Suppressor macrophage treated with lipopolysaccharide for 4 hours (primary cell): ENCODE results near the gene RDH16.
A peak's percentile ranks its signal among the peaks of the same experiment; 100 is the strongest.

ENCODE experiments used
- DNase-seq: peaks from one replicate; pipeline ENCODE4 v3.0.0-alpha.2; 2020

RDH16 gene, protein sequence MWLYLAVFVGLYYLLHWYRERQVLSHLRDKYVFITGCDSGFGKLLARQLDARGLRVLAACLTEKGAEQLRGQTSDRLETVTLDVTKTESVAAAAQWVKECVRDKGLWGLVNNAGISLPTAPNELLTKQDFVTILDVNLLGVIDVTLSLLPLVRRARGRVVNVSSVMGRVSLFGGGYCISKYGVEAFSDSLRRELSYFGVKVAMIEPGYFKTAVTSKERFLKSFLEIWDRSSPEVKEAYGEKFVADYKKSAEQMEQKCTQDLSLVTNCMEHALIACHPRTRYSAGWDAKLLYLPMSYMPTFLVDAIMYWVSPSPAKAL

DNA sequence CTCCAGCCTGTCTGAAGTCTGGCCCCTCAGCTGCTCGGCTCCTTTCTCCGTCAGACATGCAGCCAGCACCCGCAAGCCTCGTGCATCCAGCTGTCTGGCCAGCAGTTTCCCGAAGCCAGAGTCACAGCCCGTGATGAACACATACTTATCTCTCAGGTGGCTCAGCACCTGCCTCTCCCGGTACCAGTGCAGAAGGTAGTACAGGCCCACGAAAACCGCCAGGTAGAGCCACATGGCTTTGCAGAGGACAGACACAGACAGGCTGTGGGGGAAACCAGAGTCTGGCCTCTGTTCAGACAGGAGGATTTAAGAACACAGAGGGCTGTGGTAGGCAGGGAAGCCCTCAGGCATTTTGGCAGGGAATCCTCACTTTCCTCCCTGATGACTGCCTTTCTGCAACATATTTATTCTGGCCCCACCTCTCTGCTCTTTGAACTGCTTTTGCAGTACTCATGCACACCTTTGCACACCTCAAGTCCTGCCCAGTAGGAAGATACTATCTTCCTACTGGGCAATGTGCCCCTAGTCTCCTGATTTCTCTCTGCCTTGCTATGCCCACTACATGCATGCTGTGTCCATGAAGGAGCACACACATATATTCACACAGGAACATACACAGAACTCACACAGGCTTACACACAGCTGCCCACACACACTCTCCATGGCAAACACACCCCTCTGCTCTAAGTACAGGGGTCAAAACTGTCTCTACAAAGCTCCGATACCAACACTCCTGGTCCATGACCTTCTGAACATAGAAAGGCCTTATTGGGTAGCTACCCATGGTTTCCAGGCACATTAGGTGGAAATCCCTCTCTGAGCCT lies at the start of gene RDH16:
Gene RDH16, minus strand, starts transcription at position 380 of the 824 bp plus-strand sequence. Its CDS starts 146 bp downstream, at position 234.
- no peak for DNase-seq

DNA sequence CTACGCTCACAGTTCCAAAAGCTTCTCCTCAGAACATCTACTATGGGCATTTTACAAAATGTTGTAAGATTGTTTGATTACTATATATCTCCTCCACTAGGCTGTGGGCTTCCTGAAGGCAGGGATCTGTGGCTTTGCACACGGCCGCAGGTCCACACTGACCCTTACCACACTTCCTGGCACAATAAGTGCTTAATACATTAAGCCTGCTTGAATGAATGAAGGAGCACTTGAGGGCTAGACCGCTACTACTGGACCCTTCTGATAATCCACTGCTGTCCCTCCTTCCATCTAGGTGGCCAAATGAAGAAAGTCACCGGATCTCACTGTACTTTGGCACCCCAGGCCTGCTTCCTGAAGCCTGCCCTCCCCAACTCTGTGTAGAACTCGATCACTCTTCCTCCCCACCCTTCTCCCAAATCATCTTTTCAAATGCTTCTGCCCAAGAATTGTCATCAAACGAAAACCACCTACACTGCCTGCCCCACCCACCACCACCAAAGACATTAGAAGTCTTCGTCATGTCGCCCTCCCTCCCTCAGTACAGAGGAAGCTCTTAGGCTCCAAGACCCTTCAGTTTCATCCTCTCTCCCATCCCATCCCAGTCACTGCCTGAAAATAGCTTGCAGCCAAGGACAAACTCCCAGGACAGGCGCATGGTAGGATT lies 49.5 kb upstream of the RDH16 start:
- no peak for DNase-seq

DNA sequence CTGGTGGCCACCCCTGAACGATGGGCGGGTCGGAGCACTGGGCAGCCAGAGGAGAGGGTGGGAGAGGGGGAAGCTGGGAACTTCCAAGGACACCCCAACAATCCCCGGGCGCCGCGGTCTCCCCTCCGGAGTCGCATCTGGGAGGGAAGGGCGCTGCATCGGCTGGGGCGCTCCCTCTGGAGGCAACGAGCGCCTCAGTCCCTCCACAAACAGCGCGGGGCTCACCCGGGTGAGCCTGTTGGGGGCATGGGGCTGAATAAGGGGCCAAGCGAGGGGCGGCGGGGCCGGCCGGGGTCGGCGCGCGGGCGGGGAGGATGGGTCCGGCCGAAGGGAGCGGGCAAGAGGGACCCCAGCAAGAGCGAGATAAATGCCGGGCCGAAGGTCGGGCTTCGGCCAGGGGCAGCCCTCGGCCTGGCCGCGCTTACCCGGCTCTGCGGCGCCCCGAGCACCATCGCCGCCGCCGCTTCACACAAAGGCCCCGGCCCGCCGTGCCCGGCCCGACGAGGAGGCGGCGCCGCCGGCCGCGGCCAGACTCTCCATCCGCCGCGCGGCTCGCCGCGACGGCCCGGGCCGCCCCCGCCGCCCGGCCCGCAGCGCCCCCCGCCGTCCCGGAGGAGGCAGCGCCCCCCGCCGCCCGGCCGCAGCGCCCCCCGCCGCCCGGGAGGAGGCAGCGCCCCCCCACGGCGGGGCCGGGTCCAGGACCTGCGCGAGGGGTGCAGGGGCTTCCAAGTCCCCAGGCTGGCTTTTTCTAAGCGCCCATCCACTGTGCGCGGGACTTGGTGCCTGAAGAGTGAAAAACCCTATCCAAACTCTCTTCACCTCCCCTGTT lies 48.8 kb upstream of the RDH16 start, which contains the start of gene ZBTB39:
Gene ZBTB39, minus strand, starts transcription at position 567 of the 829 bp plus-strand sequence. CDS start 1,629 bp downstream, outside the sequence.
- peak; percentile 87 for DNase-seq

DNA sequence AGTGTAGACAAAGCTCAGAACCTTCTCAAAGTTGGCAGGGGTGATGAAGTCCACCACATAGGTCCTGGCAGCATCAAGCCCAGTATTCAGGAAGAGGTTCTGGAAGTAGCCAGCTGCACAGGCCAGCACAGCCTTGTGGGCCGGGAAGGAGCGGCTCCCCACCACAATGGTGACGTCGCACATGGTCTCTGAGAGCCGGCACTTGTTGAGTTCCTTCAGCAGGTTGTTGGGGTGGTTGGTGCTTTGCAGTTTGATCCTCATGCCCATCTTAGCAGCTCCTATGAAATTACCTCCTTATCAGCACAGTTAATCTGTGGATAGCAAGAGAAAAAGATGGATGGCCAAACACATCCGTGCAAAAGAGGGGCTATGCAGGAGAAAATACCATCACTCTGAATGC lies 47.2 kb upstream of the RDH16 start:
- no peak for DNase-seq

DNA sequence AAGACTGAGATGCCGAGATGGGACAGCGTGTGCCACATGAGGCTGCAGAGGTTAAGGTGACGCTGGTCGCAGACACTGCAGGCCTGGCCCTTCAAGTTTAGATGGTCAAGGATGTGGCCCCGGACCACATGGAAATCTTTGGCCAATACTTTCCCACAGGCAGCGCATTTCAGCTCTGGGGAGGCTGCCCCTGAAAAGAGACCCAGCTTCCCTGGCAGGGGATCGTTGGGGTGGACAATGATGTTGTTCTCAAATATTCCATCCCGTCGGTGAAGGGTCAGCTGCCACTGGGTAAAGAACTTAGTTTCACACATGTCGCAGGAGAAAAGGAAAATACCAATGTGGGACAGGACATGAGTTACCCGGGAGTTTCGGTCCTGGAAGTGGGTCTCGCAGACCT lies 46.0 kb upstream of the RDH16 start:
- DNase-seq = no peak

DNA sequence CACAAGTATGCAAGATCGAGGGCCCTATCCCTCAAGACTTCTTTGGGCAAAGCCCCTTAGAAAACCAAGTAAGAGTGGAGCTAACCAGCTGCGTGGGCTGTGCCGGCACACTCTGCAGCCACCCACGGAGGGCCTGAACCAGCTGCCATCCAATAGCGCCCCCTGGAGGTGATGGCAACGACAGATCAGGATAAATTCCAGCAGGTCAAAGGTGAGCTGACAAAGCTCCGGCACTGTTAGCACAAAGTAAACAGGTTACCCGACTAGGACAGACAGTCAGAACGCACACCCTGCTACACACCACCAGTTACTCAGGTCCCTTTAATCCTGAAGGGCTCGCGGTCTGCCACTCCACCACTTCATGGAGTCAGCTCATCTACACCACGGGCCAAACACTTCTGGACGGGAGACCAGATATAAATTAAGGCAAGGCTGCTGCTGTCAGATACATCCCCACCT lies 44.1 kb upstream of the RDH16 start:
- DNase-seq = peak; percentile 72

DNA sequence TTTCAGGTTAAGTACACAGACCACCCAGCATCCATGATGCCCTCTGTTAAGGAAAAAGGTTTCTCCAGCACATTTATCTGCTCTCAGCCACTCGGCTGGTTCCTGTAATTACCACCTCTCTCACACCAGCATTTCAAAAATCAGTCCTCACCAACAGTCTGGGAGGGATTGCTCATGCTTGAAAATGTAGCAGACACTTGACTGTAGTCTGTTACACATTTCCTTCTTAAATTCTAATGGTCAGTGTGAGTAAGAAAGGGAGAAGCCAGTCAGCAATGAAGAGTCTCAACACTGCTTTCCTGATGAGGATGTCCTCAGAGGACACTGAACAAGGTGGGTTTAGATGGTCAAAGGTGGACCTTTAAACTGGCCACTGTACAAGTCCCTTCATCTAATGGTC lies 43.0 kb upstream of the RDH16 start:
- DNase-seq = no peak

DNA sequence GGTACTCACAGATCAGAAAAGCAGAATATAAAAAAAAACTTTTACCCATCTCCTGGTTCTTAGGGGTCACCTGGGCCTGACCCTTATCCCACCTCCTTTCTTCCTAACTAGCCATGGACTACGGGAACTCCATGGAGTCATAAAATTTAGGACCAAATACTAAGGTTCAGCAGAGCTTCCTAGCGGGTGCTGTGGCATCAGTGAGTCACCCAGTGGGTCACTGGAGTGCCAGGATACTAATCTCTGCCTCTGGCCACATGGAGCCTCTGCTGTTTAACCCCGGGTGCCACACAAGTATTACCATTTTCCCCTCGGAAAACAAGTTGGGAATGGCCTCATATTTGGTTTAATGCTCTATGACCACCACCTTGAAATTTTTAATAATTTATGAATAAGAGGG lies 42.0 kb upstream of the RDH16 start:
- DNase-seq = no peak

DNA sequence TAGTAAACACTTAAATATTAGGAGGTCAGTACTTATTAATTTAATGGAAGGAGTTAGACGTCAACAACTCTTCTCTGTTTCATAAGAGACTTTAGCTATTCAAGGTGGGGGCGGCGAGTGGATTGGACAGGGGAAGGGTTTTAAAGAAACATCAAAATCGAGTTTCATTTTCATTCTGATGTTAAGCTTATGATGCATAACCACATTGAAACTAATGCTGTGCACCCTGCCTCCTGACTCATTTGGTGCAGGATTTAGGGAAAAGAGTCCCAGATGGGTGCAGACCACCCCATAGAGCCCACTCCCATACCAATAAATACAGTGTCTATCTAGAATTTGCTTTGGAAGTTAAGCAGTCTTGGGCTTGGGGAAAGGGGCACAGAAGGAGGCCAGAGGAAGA lies 41.6 kb upstream of the RDH16 start:
- DNase-seq = peak; percentile 80

DNA sequence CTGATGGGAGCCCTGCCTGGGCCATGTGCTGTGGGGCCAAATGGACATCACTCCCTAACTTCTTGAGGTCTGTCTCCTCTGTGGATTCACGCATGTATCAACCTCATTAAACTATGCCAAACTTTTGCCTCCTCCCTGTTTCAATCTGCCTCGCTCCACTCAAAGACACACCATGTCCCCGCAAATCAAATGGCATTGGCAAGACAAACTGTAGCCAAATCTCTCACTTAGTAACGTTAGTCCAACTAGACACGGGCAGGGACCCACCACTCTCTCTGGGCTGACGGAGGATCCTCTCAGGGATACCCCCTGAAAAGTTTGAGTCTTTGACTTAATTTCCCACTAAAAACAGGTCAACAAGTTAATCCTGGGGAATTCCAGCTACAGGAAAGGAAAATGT lies 40.9 kb upstream of the RDH16 start:
- no peak for DNase-seq

DNA sequence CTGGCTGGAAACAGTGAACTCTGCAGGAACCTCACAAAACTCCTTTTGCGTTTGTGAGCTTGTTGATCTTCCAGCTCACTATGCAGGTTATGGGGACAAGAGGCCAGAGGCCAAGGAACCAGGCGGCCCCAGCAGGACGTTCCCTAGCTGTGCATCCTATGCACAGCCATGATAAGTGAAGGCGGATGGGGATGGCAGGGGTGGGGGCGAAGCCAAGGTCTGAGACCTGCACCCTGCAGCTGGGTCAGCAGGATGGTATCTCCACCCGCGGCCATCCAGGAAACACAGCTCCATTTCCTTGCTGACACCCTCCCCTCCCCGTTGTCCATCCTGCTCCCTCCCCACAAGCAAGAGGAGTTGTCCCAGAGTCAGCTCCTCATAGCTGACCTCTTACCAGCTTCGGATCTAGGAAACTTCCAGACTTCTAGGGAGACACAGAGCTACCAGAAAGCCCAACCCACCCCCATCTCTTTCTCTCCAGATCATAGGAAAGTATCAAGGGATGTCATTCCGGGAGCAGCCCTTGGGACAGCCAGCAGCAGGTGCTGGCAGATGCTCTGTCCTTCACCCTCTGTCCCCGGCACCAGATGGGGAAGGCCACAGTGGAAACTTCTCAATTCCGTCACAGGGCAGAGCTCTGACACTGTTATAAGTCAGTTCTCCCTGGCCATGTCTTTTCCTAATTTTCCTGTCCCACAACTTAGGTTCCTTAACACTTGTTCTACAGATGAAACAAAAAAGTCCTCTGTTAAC lies 39.6 kb upstream of the RDH16 start:
- DNase-seq = no peak

DNA sequence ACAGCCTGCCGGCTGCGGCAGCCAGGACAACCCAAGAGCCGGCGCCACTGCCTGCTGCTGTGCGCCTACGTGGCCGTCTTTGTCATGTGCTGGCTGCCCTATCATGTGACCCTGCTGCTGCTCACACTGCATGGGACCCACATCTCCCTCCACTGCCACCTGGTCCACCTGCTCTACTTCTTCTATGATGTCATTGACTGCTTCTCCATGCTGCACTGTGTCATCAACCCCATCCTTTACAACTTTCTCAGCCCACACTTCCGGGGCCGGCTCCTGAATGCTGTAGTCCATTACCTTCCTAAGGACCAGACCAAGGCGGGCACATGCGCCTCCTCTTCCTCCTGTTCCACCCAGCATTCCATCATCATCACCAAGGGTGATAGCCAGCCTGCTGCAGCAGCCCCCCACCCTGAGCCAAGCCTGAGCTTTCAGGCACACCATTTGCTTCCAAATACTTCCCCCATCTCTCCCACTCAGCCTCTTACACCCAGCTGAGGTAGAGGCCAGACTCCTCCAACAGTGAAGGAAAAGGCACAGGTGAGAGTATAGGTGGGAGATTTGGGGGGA lies 38.6 kb upstream of the RDH16 start:
- no peak for DNase-seq

DNA sequence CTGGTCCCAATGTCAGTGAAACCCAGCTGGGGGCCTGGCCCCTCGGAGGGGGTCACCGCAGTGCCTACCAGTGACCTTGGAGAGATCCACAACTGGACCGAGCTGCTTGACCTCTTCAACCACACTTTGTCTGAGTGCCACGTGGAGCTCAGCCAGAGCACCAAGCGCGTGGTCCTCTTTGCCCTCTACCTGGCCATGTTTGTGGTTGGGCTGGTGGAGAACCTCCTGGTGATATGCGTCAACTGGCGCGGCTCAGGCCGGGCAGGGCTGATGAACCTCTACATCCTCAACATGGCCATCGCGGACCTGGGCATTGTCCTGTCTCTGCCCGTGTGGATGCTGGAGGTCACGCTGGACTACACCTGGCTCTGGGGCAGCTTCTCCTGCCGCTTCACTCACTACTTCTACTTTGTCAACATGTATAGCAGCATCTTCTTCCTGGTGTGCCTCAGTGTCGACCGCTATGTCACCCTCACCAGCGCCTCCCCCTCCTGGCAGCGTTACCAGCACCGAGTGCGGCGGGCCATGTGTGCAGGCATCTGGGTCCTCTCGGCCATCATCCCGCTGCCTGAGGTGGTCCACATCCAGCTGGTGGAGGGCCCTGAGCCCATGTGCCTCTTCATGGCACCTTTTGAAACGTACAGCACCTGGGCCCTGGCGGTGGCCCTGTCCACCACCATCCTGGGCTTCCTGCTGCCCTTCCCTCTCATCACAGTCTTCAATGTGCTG lies 38.0 kb upstream of the RDH16 start:
- no peak for DNase-seq

DNA sequence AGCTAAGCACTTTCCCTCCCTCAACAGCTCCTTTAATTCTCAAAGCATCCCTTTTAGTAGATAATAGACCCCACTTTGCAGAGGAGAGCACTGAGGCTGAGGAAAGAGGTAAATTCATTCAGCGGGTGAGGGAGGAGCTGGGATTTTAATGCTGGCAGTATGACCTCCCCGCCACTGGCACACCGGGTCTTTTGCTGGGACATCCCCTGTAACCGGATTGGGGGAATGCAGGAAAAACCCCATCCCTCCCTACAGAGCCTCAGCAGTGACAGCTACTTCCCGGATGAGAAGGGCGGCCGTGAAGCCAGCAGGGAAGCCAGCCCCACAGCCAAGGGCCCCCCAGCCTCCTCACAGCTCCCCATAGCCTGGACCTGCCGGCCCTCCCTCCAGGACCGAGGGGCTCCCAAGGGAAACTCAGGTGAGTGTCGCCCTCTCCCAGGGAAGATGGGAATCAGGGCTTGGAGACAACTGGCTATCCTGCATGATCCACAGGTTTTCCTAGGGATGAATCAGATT lies 36.9 kb upstream of the RDH16 start:
- no peak for DNase-seq

DNA sequence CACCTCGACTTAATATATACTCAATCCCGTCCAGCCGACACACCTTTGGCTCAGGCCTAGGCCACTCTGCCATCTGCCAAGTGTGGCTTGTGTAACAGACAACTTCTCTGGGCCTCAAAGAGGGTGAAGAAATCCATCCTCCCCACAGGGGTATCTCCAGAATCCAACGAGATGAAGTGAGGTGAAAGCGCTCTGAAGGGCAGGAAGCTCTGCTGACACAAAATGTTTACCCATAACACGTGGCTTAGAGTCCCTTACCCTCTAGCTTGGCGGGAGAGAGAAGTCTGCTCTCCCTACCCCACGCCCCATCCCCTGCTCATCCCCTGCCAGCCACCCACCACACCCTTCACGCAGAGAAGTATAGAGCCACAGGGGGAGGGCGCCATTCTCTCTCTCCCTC lies 35.9 kb upstream of the RDH16 start:
- DNase-seq = no peak

DNA sequence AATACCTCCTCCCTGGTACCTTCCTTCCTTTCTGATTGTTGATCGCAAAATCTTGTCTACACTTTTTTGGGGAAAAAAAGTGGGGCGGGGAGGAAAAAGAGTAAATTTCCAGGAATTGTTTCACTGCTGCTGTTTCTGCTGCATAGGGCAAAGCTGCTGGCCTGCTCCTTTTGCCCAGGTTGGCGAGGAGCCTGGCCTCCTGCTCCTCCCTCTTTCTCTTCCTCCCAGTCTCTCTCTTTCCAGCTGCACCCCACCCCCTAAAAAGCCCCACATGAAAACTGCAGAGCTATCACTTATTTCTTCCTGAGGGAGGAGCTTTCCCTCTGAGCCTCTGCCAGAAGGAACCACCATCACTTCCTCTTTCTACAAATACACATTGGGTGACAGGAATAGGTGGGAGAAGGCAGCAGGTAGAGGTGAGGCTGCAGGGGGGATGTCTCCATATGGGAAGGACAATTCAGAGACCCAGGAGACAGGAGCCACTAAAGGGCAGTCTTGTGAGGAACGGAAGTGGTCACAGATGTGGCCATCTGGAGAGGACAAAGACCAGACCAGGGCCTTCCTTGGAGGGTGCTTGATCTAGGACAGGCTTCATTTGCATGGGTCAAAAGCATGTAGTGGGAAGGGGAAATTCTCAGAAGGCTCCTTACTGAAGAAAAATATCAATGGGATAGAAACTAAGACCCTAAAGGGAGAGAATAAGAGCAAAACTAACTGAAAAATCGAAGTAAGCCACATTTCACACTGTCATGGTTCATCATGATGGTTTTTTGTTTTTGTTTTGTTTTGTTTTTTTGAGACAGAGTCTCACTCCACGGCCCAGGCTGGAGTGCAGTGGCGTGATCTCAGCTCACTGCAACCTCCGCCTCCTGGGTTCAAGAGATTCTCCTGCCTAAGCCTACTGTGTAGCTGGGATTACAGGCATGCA lies 34.2 kb upstream of the RDH16 start:
- peak; percentile 60 for DNase-seq

DNA sequence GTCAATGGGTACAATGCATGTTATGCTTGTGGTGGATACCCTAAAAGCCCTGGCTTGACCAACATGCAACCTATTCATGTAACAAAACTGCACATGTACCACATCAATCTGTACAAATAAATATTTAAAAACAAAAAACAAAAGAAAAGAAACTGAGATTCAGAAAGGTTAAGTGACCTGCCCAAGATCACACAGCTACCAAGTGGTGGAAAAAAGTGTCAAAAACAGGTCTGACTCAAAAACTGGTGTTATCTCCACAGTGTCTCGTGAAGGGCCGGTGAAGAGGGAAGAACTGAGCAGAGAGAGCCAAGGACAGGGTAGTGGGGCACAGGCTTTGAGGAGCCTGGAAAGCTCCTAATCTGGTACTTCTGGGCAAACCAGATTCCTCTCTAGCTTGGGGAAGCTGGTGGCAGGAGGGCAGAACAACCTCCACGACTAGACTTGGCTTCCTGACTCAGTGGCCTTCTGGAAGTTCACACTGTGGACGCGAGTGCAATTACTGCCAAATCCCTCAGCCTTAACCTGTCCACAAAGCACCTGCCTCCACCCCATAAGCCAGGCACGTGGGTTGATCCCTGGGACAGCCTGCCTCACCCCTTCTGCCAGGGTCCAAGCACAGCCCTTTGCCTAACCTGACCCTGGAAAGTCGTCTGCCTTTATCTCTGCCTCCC lies 33.4 kb upstream of the RDH16 start:
- DNase-seq = no peak

DNA sequence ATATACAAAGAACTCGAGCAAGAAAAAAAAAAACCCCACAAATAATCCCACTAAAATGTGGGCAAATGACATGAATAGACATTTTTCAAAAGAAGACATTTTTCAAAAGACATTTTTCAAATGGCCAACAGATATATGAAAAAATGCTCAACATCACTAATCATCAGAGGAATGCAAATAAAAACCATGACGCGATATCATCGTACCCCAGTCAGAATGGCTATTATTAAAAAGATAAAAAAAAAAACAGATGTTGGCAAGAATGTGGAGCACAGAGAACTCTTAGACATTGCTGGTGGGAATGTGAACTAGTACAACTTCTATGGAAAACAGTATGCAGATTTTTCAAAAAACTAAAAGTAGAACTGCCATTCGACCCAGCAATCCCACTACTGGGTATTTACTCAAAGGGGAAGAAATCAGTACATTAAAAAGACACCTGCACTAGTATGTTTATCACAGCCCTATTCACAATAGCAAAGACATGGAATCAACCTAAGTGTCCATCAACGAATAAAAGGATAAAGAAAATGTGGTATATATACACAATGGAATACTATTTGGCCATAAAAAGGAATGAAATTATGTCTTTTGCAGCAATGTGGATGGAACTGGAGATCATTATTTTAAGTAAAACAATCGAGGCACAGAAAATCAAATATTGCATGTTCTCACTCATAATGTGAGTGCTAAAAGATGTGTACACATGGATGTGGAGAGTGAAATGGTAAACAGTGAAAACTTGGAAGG lies 32.6 kb upstream of the RDH16 start:
- DNase-seq = no peak
